Activated gamma-delta T cell treated with Interleukin-2 at 50 U/mL for 16 hours (primary cell): ENCODE measurements around the gene CENPU.
"Not testable (repeated sequence)": the region's sequence is repeated elsewhere in the genome, so short reads cannot be mapped to it uniquely, and the experiment has no call there.

Experiments
- DNase-seq: peaks from one replicate; pipeline ENCODE4 v3.0.0-alpha.2; 2020

The CENPU gene

GRCh38 chr4:184750926-184751584 is 17.2 kb upstream of the CENPU start:
- DNase-seq, result no peak

- DNase-seq, result no peak
These were observed 14.4 kb upstream of the CENPU start for GRCh38 chr4:184748251-184748652.

GRCh38 chr4:184747034-184747830 is 13.3 kb upstream of the CENPU start:
- DNase-seq, result no peak

- peak; percentile 71 for DNase-seq
These were observed 12.2 kb upstream of the CENPU start for GRCh38 chr4:184745831-184746795.

- DNase-seq, result no peak
These were observed 10.3 kb upstream of the CENPU start for GRCh38 chr4:184744236-184744635.

GRCh38 chr4:184743650-184744049 is 9.8 kb upstream of the CENPU start:
- DNase-seq, result no peak

- not testable (repeated sequence) for DNase-seq
These were observed 7.8 kb upstream of the CENPU start for GRCh38 chr4:184741651-184742050.

GRCh38 chr4:184740980-184741391 is 7.1 kb upstream of the CENPU start:
- DNase-seq, result no peak

GRCh38 chr4:184739575-184739974 is 5.7 kb upstream of the CENPU start:
- DNase-seq, result not testable (repeated sequence)

- no peak for DNase-seq
These were observed 862 bp upstream of the CENPU start for GRCh38 chr4:184734758-184735157.

- DNase-seq, result no peak
These were observed 1.8 kb downstream of the CENPU start for GRCh38 chr4:184732126-184732525.

GRCh38 chr4:184731056-184731455 is 2.8 kb downstream of the CENPU start:
- DNase-seq, result no peak

GRCh38 chr4:184729946-184730345 is 4.0 kb downstream of the CENPU start:
- no peak for DNase-seq

GRCh38 chr4:184728858-184729257 is 5.0 kb downstream of the CENPU start:
- DNase-seq, result no peak

- no peak for DNase-seq
These were observed 6.5 kb downstream of the CENPU start for GRCh38 chr4:184727430-184727829.

- DNase-seq, result no peak
These were observed 11.1 kb downstream of the CENPU start for GRCh38 chr4:184722798-184723197.

GRCh38 chr4:184721254-184721653 is 12.6 kb downstream of the CENPU start:
- DNase-seq, result no peak

GRCh38 chr4:184719407-184719806 is 14.5 kb downstream of the CENPU start:
- DNase-seq, result no peak

- no peak for DNase-seq
These were observed 18.4 kb downstream of the CENPU start for GRCh38 chr4:184715526-184715925.

GRCh38 chr4:184713887-184714286 is 20.0 kb downstream of the CENPU start:
- DNase-seq, result no peak

GRCh38 chr4:184712322-184712721 is 21.6 kb downstream of the CENPU start:
- DNase-seq, result no peak

GRCh38 chr4:184706453-184706852 is 27.4 kb downstream of the CENPU start:
- DNase-seq, result no peak

- no peak for DNase-seq
These were observed 28.2 kb downstream of the CENPU start for GRCh38 chr4:184705692-184706091.
